HEK293 (cell line): ENCODE data around the gene DOK3.

Experiments
- EGR2 ChIP-seq: fragments of 450-650 bp; formaldehyde crosslinking; IDR thresholded peaks from 2 replicates; pipeline ENCODE4 v1.5.1; 2016; ENCODE audit warnings: low read depth, missing biosample characterization, missing genetic modification characterization
- FEZF1 ChIP-seq: fragments of 450-650 bp; formaldehyde crosslinking; IDR thresholded peaks from 2 replicates; pipeline ENCODE4 v1.5.1; 2016; ENCODE audit warnings: missing biosample characterization, missing genetic modification characterization
- GLIS1 ChIP-seq: fragments of 450-650 bp; formaldehyde crosslinking; IDR thresholded peaks from 2 replicates; pipeline ENCODE4 v1.5.1; 2016; ENCODE audit warnings: missing biosample characterization, missing genetic modification characterization
- OSR2 ChIP-seq: fragments of 450-650 bp; formaldehyde crosslinking; IDR thresholded peaks from 2 replicates; pipeline ENCODE4 v1.5.1; 2016; ENCODE audit warnings: missing biosample characterization, missing genetic modification characterization
- YY1 ChIP-seq: fragments of 450-650 bp; formaldehyde crosslinking; IDR thresholded peaks from 2 replicates; pipeline ENCODE4 v1.5.1; 2018; ENCODE audit warnings: missing biosample characterization, missing genetic modification characterization
- ZBTB17 ChIP-seq: fragments of 450-650 bp; formaldehyde crosslinking; IDR thresholded peaks from 2 replicates; pipeline ENCODE4 v1.5.1; 2016; ENCODE audit warnings: missing biosample characterization, missing genetic modification characterization
- ZBTB48 ChIP-seq: fragments of 450-650 bp; formaldehyde crosslinking; IDR thresholded peaks from 2 replicates; pipeline ENCODE4 v1.5.1; 2016; ENCODE audit warnings: missing biosample characterization, missing genetic modification characterization
- ZBTB7A ChIP-seq: fragments of 450-650 bp; formaldehyde crosslinking; IDR thresholded peaks from 2 replicates; pipeline ENCODE4 v1.5.1; 2016; ENCODE audit warnings: low read depth, missing biosample characterization, missing genetic modification characterization
- ZFP37 ChIP-seq: fragments of 450-650 bp; formaldehyde crosslinking; IDR thresholded peaks from 2 replicates; pipeline ENCODE4 v1.5.1; 2016; ENCODE audit warnings: missing biosample characterization, missing genetic modification characterization
- ZFP69B ChIP-seq: fragments of 450-650 bp; formaldehyde crosslinking; IDR thresholded peaks from 2 replicates; pipeline ENCODE4 v1.5.1; 2016; ENCODE audit warnings: missing biosample characterization, missing genetic modification characterization
- ZNF132 ChIP-seq: fragments of 450-650 bp; formaldehyde crosslinking; IDR thresholded peaks from 2 replicates; pipeline ENCODE4 v1.5.1; 2017; ENCODE audit warnings: missing biosample characterization, missing genetic modification characterization, borderline replicate concordance
- ZNF175 ChIP-seq: fragments of 450-650 bp; formaldehyde crosslinking; IDR thresholded peaks from 2 replicates; pipeline ENCODE4 v1.5.1; 2016; ENCODE audit warnings: missing biosample characterization, missing genetic modification characterization
- ZNF223 ChIP-seq: fragments of 450-650 bp; formaldehyde crosslinking; IDR thresholded peaks from 2 replicates; pipeline ENCODE4 v1.5.1; 2016; ENCODE audit warnings: missing biosample characterization, missing genetic modification characterization
- ZNF311 ChIP-seq: fragments of 450-650 bp; formaldehyde crosslinking; IDR thresholded peaks from 2 replicates; pipeline ENCODE4 v1.5.1; 2017; ENCODE audit warnings: missing biosample characterization, missing genetic modification characterization, borderline replicate concordance
- ZNF350 ChIP-seq: fragments of 450-650 bp; formaldehyde crosslinking; IDR thresholded peaks from 2 replicates; pipeline ENCODE4 v1.5.0; 2017; ENCODE audit warnings: missing biosample characterization, mild to moderate bottlenecking, missing genetic modification characterization
- ZNF354C ChIP-seq: fragments of 450-650 bp; formaldehyde crosslinking; IDR thresholded peaks from 2 replicates; pipeline ENCODE4 v1.5.1; 2016; ENCODE audit warnings: missing biosample characterization, missing genetic modification characterization, low read depth, borderline replicate concordance
- ZNF423 ChIP-seq: fragments of 450-650 bp; formaldehyde crosslinking; IDR thresholded peaks from 2 replicates; pipeline ENCODE4 v1.5.1; 2016; ENCODE audit warnings: missing biosample characterization, missing genetic modification characterization
- ZNF426 ChIP-seq: fragments of 450-650 bp; formaldehyde crosslinking; IDR thresholded peaks from 2 replicates; pipeline ENCODE4 v1.5.1; 2017; ENCODE audit warnings: missing biosample characterization, missing genetic modification characterization, mild to moderate bottlenecking, inconsistent platforms, moderate library complexity
- ZNF514 ChIP-seq: fragments of 450-650 bp; formaldehyde crosslinking; IDR thresholded peaks from 2 replicates; pipeline ENCODE4 v1.5.1; 2016; ENCODE audit warnings: missing biosample characterization, missing genetic modification characterization
- ZNF549 ChIP-seq: fragments of 450-650 bp; IDR thresholded peaks from 2 replicates; pipeline ENCODE4 v1.5.1; 2018; ENCODE audit warnings: missing biosample characterization, missing genetic modification characterization, mild to moderate bottlenecking, inconsistent platforms, moderate library complexity
- ZNF560 ChIP-seq: fragments of 450-650 bp; formaldehyde crosslinking; IDR thresholded peaks from 2 replicates; pipeline ENCODE4 v1.5.1; 2017; ENCODE audit warnings: missing biosample characterization, missing genetic modification characterization, borderline replicate concordance
- ZNF561 ChIP-seq: fragments of 450-650 bp; IDR thresholded peaks from 2 replicates; pipeline ENCODE4 v1.5.1; 2018; ENCODE audit warnings: missing biosample characterization, missing genetic modification characterization, borderline replicate concordance
- ZNF596 ChIP-seq: fragments of 450-650 bp; IDR thresholded peaks from 2 replicates; pipeline ENCODE4 v1.5.0; 2018; ENCODE audit warnings: missing biosample characterization, mild to moderate bottlenecking, missing genetic modification characterization, moderate library complexity
- ZNF621 ChIP-seq: fragments of 450-650 bp; formaldehyde crosslinking; IDR thresholded peaks from 2 replicates; pipeline ENCODE4 v1.5.1; 2017; ENCODE audit warnings: missing biosample characterization, missing genetic modification characterization
- ZNF677 ChIP-seq: fragments of 450-650 bp; IDR thresholded peaks from 2 replicates; pipeline ENCODE4 v1.5.0; 2018; ENCODE audit warnings: missing biosample characterization, mild to moderate bottlenecking, missing genetic modification characterization, moderate library complexity
- ZNF768 ChIP-seq: fragments of 450-650 bp; formaldehyde crosslinking; IDR thresholded peaks from 2 replicates; pipeline ENCODE4 v1.5.1; 2018; ENCODE audit warnings: missing biosample characterization, mild to moderate bottlenecking, missing genetic modification characterization
- ZSCAN16 ChIP-seq: fragments of 450-650 bp; formaldehyde crosslinking; IDR thresholded peaks from 2 replicates; pipeline ENCODE4 v1.5.1; 2016; ENCODE audit warnings: missing biosample characterization, missing genetic modification characterization
- TF ChIP-seq, protein P1 (sequence below): fragments of 450-650 bp; formaldehyde crosslinking; IDR thresholded peaks from 2 replicates; pipeline ENCODE4 v1.5.1; 2016; ENCODE audit warnings: missing biosample characterization, missing genetic modification characterization
- TF ChIP-seq, protein P2 (sequence below): fragments of 450-650 bp; formaldehyde crosslinking; IDR thresholded peaks from 2 replicates; pipeline ENCODE4 v1.5.1; 2016; ENCODE audit warnings: missing biosample characterization, missing genetic modification characterization
- TF ChIP-seq, protein P3 (sequence below): fragments of 450-650 bp; formaldehyde crosslinking; IDR thresholded peaks from 2 replicates; pipeline ENCODE4 v1.5.1; 2017; ENCODE audit warnings: missing biosample characterization, missing genetic modification characterization
- TF ChIP-seq, protein P4 (sequence below): fragments of 450-650 bp; formaldehyde crosslinking; IDR thresholded peaks from 2 replicates; pipeline ENCODE4 v1.5.1; 2016; ENCODE audit warnings: missing biosample characterization, missing genetic modification characterization
- TF ChIP-seq, protein P5 (sequence below): fragments of 450-650 bp; formaldehyde crosslinking; IDR thresholded peaks from 2 replicates; pipeline ENCODE4 v1.5.1; 2016; ENCODE audit warnings: missing biosample characterization, missing genetic modification characterization, borderline replicate concordance

DOK3 gene

DNA sequence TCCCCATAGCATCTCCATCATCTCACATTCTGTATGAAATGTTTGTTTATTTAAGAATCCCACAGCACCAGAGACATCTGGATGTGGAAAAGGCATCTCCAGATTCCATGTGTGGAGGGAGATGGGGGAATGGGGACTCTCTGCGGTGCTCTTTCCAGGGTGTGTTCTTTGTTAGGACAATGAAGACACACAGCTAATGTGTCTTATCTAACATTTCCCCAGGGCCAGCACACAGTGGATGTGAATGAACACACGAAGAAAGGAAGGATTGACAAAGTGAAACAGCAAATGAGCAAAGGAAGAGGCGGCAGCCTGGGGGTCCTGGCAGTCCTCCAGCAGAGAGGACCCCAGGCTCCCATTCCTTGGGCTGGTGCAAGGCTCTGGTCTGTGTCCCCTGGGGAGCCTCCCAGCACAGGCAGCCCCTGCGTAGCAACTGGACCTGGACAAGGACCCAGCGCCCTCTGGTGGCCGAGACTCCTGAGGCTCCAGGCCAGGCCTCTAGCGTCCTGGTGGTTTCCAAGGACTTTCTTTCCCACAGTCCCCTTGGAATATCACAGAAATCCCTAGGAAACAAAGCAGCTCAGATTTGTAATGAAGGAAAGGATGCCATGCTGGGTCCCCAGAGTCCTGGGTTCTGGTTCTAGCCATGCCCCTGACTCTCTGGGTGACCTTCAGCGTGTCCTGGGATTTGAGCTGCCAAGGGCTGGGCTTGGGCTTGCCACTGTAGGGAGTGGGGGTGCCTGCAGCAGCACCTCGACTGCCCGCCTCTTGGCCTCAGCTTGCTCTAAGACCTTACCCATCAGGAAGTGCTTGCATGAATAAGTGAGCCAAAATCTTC, 8.7 kb downstream of the DOK3 start (continued):
- TF ChIP-seq ZBTB17 (tag by site-specific recombination) (peak; percentile 34; the same call in 1 of the 2 replicates), EGR2 (tag by site-specific recombination) (no peak), YY1 (tag by site-specific recombination) (no peak), ZNF426 (tag by site-specific recombination) (no peak), ZNF549 (tag by site-specific recombination) (no peak), FEZF1 (no peak), ZNF621 (no peak), ZNF350 (no peak), GLIS1 (peak; percentile 87), ZNF223 (tag by site-specific recombination) (no peak), ZNF768 (tag by site-specific recombination) (no peak), ZNF596 (tag by site-specific recombination) (0 out of 2 replicates have a peak, but pooled peaks have one; percentile 6), ZBTB7A (tag by site-specific recombination) (no peak), ZNF677 (tag by site-specific recombination) (no peak), ZNF311 (tag by site-specific recombination) (no peak), ZFP37 (no peak), ZNF132 (tag by site-specific recombination) (no peak), ZNF354C (tag by site-specific recombination) (no peak), ZNF423 (tag by site-specific recombination) (peak; percentile 51), ZBTB48 (tag by site-specific recombination) (peak; percentile 50; the same call in 1 of the 2 replicates), ZFP69B (tag by site-specific recombination) (no peak), OSR2 (no peak), ZNF175 (no peak), ZSCAN16 (tag by site-specific recombination) (no peak), ZNF561 (tag by site-specific recombination) (no peak; the same call in 1 of the 2 replicates), ZNF514 (tag by site-specific recombination) (no peak), ZNF560 (tag by site-specific recombination) (no peak)
- TF ChIP-seq, protein P1, sequence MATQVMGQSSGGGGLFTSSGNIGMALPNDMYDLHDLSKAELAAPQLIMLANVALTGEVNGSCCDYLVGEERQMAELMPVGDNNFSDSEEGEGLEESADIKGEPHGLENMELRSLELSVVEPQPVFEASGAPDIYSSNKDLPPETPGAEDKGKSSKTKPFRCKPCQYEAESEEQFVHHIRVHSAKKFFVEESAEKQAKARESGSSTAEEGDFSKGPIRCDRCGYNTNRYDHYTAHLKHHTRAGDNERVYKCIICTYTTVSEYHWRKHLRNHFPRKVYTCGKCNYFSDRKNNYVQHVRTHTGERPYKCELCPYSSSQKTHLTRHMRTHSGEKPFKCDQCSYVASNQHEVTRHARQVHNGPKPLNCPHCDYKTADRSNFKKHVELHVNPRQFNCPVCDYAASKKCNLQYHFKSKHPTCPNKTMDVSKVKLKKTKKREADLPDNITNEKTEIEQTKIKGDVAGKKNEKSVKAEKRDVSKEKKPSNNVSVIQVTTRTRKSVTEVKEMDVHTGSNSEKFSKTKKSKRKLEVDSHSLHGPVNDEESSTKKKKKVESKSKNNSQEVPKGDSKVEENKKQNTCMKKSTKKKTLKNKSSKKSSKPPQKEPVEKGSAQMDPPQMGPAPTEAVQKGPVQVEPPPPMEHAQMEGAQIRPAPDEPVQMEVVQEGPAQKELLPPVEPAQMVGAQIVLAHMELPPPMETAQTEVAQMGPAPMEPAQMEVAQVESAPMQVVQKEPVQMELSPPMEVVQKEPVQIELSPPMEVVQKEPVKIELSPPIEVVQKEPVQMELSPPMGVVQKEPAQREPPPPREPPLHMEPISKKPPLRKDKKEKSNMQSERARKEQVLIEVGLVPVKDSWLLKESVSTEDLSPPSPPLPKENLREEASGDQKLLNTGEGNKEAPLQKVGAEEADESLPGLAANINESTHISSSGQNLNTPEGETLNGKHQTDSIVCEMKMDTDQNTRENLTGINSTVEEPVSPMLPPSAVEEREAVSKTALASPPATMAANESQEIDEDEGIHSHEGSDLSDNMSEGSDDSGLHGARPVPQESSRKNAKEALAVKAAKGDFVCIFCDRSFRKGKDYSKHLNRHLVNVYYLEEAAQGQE (tag by site-specific recombination): no peak
- TF ChIP-seq, protein P2, sequence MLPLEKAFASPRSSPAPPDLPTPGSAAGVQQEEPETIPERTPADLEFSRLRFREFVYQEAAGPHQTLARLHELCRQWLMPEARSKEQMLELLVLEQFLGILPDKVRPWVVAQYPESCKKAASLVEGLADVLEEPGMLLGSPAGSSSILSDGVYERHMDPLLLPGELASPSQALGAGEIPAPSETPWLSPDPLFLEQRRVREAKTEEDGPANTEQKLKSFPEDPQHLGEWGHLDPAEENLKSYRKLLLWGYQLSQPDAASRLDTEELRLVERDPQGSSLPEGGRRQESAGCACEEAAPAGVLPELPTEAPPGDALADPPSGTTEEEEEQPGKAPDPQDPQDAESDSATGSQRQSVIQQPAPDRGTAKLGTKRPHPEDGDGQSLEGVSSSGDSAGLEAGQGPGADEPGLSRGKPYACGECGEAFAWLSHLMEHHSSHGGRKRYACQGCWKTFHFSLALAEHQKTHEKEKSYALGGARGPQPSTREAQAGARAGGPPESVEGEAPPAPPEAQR: no peak
- TF ChIP-seq, protein P3, sequence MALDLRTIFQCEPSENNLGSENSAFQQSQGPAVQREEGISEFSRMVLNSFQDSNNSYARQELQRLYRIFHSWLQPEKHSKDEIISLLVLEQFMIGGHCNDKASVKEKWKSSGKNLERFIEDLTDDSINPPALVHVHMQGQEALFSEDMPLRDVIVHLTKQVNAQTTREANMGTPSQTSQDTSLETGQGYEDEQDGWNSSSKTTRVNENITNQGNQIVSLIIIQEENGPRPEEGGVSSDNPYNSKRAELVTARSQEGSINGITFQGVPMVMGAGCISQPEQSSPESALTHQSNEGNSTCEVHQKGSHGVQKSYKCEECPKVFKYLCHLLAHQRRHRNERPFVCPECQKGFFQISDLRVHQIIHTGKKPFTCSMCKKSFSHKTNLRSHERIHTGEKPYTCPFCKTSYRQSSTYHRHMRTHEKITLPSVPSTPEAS (tag by site-specific recombination): no peak; the same call in 1 of the 2 replicates
- TF ChIP-seq, protein P4, sequence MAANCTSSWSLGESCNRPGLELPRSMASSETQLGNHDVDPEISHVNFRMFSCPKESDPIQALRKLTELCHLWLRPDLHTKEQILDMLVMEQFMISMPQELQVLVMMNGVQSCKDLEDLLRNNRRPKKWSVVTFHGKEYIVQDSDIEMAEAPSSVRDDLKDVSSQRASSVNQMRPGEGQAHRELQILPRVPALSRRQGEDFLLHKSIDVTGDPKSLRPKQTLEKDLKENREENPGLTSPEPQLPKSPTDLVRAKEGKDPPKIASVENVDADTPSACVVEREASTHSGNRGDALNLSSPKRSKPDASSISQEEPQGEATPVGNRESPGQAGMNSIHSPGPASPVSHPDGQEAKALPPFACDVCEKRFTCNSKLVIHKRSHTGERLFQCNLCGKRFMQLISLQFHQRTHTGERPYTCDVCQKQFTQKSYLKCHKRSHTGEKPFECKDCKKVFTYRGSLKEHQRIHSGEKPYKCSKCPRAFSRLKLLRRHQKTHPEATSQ (tag by site-specific recombination): no peak
- TF ChIP-seq, protein P5, sequence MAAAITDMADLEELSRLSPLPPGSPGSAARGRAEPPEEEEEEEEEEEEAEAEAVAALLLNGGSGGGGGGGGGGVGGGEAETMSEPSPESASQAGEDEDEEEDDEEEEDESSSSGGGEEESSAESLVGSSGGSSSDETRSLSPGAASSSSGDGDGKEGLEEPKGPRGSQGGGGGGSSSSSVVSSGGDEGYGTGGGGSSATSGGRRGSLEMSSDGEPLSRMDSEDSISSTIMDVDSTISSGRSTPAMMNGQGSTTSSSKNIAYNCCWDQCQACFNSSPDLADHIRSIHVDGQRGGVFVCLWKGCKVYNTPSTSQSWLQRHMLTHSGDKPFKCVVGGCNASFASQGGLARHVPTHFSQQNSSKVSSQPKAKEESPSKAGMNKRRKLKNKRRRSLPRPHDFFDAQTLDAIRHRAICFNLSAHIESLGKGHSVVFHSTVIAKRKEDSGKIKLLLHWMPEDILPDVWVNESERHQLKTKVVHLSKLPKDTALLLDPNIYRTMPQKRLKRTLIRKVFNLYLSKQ: no peak
